Body of pancreas (tissue), 4 donors: ENCODE data around the gene SLC48A1. TPM values are rescaled to one million over a fixed set of nuclear protein-coding genes. Genes with fewer than 3 reads are reported as not detected.

ENCODE experiments used
- ATAC-seq: fragments of 150-250 bp; one replicate; pipeline ENCODE4 v1.9.1; 2016
- DNase-seq, 4 donors: peaks; one replicate each; pipeline ENCODE4 v3.0.0-alpha.2; 2019
- H3K27ac ChIP-seq, 4 donors: fragments of 200-600 bp; sonication (generic); 1 replicate in 3 of 4; 2 replicates in 1 of 4; pipeline versions ENCODE4 v1.5.1 to v1.6.1; 2016 to 2019; ENCODE audit warnings: mild to moderate bottlenecking in 1 of 4, mixed read lengths in 1 of 4, moderate library complexity in 1 of 4
- H3K27me3 ChIP-seq, 2 donors: fragments of 200-600 bp; sonication (generic); one replicate each; pipeline ENCODE4 v1.6.0; 2016; ENCODE audit warnings: mild to moderate bottlenecking in 1 of 2
- H3K36me3 ChIP-seq, 2 donors: fragments of 200-600 bp; sonication (generic); replicated peaks in 1 of 2; 2 replicates each; pipeline ENCODE4 v1.5.1; 2016; ENCODE audit warnings: low read depth in 2 of 2; ENCODE audit not compliant: insufficient read depth in 1 of 2
- H3K4me1 ChIP-seq: fragments of 200-600 bp; sonication (generic); one replicate; pipeline ENCODE4 v1.6.0; 2016
- H3K4me3 ChIP-seq, 2 donors: fragments of 200-600 bp; sonication (generic); 1 replicate in 1 of 2; 2 replicates in 1 of 2; pipeline ENCODE4 v1.5.1; 2016 to 2019
- H3K9me3 ChIP-seq, 3 donors: fragments of 200-600 bp; sonication (generic); 1 replicate in 2 of 3; 2 replicates in 1 of 3; pipeline ENCODE4 v1.5.1; 2016
- CTCF ChIP-seq, 7 experiments: fragments of 450-650 bp in 4 of 7; fragments of 200-600 bp in 3 of 7; sonication (generic) in 3 of 7; IDR thresholded peaks; one replicate each; pipeline ENCODE4 v1.5.1; 2016 to 2019; ENCODE audit warnings: antibody characterized with exemption in 7 of 7
- POLR2A ChIP-seq, 3 donors: fragments of 450-650 bp; IDR thresholded peaks; one replicate each; pipeline ENCODE4 v1.6.1; 2016; ENCODE audit warnings: antibody characterized with exemption in 3 of 3, mild to moderate bottlenecking in 2 of 3
- WGBS, 2 donors: methylation state at CpG; one replicate each; pipeline ENCODE4 v1.1.5; 2017; 5-methylcytosine and 5-hydroxymethylcytosine counted together
- intact Hi-C: fragments of 100-400 bp; cut with DNase I; formaldehyde crosslinking; loops from one replicate; pipeline ENCODE4 v1.15.1; 2023
- total RNA-seq, 2 donors: library from RNA; depleted of rRNA; stranded (reverse); fragments of >200 nt; gene quantifications; one replicate each; pipeline ENCODE4 v1.1.0, GENCODE V29; 2016

SLC48A1 gene
- total RNA-seq, 2 donors from 2014 or later, result 12.7 to 22.1 TPM

GRCh38 chr12:47743311-47743860 lies 29.7 kb upstream of the SLC48A1 start:
- intact Hi-C loops, result no loop called here

DNA sequence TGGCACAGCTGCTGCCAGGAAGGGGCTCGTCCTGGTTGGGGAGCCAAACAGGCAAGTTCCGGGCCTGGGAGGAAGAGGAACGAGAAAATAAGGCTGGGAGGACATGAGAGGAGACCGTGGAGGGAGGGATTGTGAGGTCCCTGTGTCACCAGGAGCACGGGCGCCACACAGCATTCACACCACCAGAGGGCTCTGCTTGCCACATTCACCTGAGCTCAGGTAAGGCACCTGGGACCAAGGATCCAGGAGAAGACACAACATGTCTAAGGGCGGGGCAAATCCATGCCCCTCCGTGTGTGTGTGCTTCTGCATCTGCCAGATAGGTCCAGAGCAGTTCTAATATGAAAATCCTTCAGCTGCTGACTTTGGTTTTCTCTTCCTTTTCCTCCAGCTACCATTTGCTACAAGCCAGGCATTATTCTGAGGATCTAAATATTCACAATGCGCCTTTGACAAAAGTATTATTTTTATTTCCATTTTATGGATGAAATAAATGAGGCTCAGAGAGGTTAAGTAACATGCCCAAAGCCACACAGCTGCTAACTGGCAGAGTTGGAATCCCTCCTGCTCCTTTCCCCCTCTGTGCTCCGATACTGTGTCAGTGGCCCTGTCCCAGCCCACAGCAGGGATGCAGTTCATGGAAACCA lies 28.9 kb upstream of the SLC48A1 start:
- Histone ChIP-seq H3K27ac (no peak overlapping the region), H3K36me3 (no peaks in the 10 kb centered on the region), H3K9me3 (no peaks in the 10 kb centered on the region), H3K4me3 (no peak overlapping the region), H3K4me1 (peaks cover 12% of the 10 kb centered on the region), H3K27me3 (no peaks in the 10 kb centered on the region)
- ATAC-seq (peak; percentile 88), DNase-seq (peak; percentile 84 to 90 (median 88))
- peak; percentile 65 to 93 (median 87) for TF ChIP-seq CTCF (IDR thresholded peaks at IDR 0.05)
- TF ChIP-seq POLR2A (IDR thresholded peaks at IDR 0.05), result no peak
- 25 to 28% methylated on average over 10 of the region's 10 CpGs for WGBS, 2 donors
- intact Hi-C loops, result no loop called here

More at GRCh38 chr12:47743311-47743860, 29.7 kb upstream of the SLC48A1 start:
- WGBS, 2 donors, result 48 to 66% methylated on average over 7 to 9 of the region's 9 CpGs
- DNase-seq (no peak), ATAC-seq (no peak)
- H3K9me3 ChIP-seq, result no peaks in the 10 kb centered on the region
- no peaks in the 10 kb centered on the region for H3K27me3 ChIP-seq
- no peaks in the 10 kb centered on the region for H3K36me3 ChIP-seq
- no peak overlapping the region for H3K27ac ChIP-seq
- peaks cover 12% of the 10 kb centered on the region for H3K4me1 ChIP-seq
- no peak overlapping the region for H3K4me3 ChIP-seq
- no peak for TF ChIP-seq CTCF (IDR thresholded peaks at IDR 0.05)
- no peak for TF ChIP-seq POLR2A (IDR thresholded peaks at IDR 0.05)

DNA sequence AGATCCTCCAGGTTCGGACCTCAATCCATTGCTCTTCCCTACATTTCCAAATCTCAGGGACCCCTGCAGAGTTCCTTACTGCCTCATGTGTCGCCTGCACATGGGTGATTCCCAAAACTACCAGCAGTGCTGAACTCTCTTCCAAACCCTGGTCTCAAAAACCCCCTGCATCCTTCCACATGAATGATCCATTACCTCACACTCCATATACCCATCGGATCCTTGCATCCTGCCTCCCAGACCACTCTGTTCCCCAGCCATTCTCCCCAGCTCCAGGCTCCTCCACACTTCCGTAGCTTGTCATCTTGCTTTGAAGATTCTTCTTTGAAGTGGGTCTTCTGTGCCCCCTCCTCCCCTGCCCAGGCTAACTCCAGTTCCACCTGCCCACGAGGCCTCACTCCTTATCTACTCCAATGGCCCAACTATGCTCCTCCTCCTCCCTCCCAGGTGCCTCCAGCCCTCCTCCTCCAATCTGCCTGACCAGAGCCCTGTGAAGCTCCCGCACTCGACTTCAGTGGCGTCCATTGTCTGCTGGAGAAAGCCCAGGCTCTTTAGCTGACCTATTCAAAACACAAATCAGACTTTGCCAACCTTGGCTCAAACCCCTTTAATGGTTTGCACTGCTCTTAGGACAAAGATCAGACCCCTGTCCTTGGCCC lies 28.1 kb upstream of the SLC48A1 start:
- Histone ChIP-seq H3K27me3 (no peaks in the 10 kb centered on the region), H3K4me1 (peaks cover 12% of the 10 kb centered on the region), H3K36me3 (no peaks in the 10 kb centered on the region), H3K4me3 (no peak overlapping the region), H3K27ac (no peak overlapping the region), H3K9me3 (no peaks in the 10 kb centered on the region)
- no peak for ATAC-seq
- intact Hi-C loops, result no loop called here
- no peak for TF ChIP-seq CTCF (IDR thresholded peaks at IDR 0.05)
- TF ChIP-seq POLR2A (IDR thresholded peaks at IDR 0.05), result no peak
- no peak for DNase-seq
- WGBS, 2 donors, result 64 to 66% methylated on average over 8 of the region's 8 CpGs

- intact Hi-C loops, result no loop called here
- no peaks in the 10 kb centered on the region for H3K27me3 ChIP-seq
- 62 to 72% methylated on average over 16 of the region's 16 CpGs for WGBS, 2 donors
- TF ChIP-seq CTCF (IDR thresholded peaks at IDR 0.05), result no peak
- TF ChIP-seq POLR2A (IDR thresholded peaks at IDR 0.05), result no peak
- H3K4me3 ChIP-seq, result no peak overlapping the region
- no peak overlapping the region for H3K27ac ChIP-seq
- no peak for DNase-seq
- no peak for ATAC-seq
- no peaks in the 10 kb centered on the region for H3K9me3 ChIP-seq
- peaks cover 15% of the 10 kb centered on the region for H3K4me1 ChIP-seq
- no peaks in the 10 kb centered on the region for H3K36me3 ChIP-seq
Observed at GRCh38 chr12:47745485-47746041, 27.5 kb upstream of the SLC48A1 start.
